CD4-positive, alpha-beta T cell treated with Interferon gamma for 1 hour (primary cell): Measurements from ENCODE around the gene SPAG16.
"Not testable (repeated sequence)": the region's sequence is repeated elsewhere in the genome, so short reads cannot be mapped to it uniquely, and the experiment has no call there.

Experiments
- DNase-seq: peaks from one replicate; pipeline ENCODE4 v3.0.0-alpha.2; 2020

The SPAG16 gene

GRCh38 chr2:214029190-214029589 is 744.9 kb downstream of the SPAG16 start:
- no peak for DNase-seq

GRCh38 chr2:214031566-214031965 is 747.3 kb downstream of the SPAG16 start:
- no peak for DNase-seq

- DNase-seq: no peak
Observed at GRCh38 chr2:214034417-214034816, 750.2 kb downstream of the SPAG16 start.

GRCh38 chr2:214035091-214035852 is 751.0 kb downstream of the SPAG16 start:
- DNase-seq: no peak

GRCh38 chr2:214035921-214036320 is 751.7 kb downstream of the SPAG16 start:
- no peak for DNase-seq

GRCh38 chr2:214038186-214038585 is 753.9 kb downstream of the SPAG16 start:
- no peak for DNase-seq

- no peak for DNase-seq
Observed at GRCh38 chr2:214050731-214051130, 766.5 kb downstream of the SPAG16 start.

- no peak for DNase-seq
Observed at GRCh38 chr2:214051585-214051984, 767.3 kb downstream of the SPAG16 start.

GRCh38 chr2:214052235-214052634 is 768.0 kb downstream of the SPAG16 start:
- DNase-seq: no peak

- DNase-seq: no peak
Observed at GRCh38 chr2:214057986-214058385, 773.7 kb downstream of the SPAG16 start.

GRCh38 chr2:214062279-214062678 is 778.0 kb downstream of the SPAG16 start:
- not testable (repeated sequence) for DNase-seq

- DNase-seq: no peak
Observed at GRCh38 chr2:214064471-214064870, 780.2 kb downstream of the SPAG16 start.

GRCh38 chr2:214066862-214067261 is 782.6 kb downstream of the SPAG16 start:
- no peak for DNase-seq

- DNase-seq: no peak
Observed at GRCh38 chr2:214069254-214069653, 785.0 kb downstream of the SPAG16 start.

- DNase-seq: no peak
Observed at GRCh38 chr2:214075456-214075855, 791.2 kb downstream of the SPAG16 start.

GRCh38 chr2:214076527-214076926 is 792.3 kb downstream of the SPAG16 start:
- DNase-seq: no peak

GRCh38 chr2:214077727-214078126 is 793.5 kb downstream of the SPAG16 start:
- DNase-seq: no peak

- DNase-seq: no peak
Observed at GRCh38 chr2:214079032-214079431, 794.8 kb downstream of the SPAG16 start.

- no peak for DNase-seq
Observed at GRCh38 chr2:214088536-214088935, 804.3 kb downstream of the SPAG16 start.

- DNase-seq: no peak
Observed at GRCh38 chr2:214096208-214096715, 812.0 kb downstream of the SPAG16 start.

GRCh38 chr2:214098811-214099210 is 814.5 kb downstream of the SPAG16 start:
- no peak for DNase-seq

- DNase-seq: no peak
Observed at GRCh38 chr2:214100488-214100887, 816.2 kb downstream of the SPAG16 start.

GRCh38 chr2:214103276-214104001 is 819.2 kb downstream of the SPAG16 start:
- DNase-seq: no peak

GRCh38 chr2:214104219-214104618 is 820.0 kb downstream of the SPAG16 start:
- no peak for DNase-seq
